Bone marrow (tissue), 2 donors: ENCODE results near the gene AURKB.
"Not testable (repeated sequence)": the region's sequence is repeated elsewhere in the genome, so short reads cannot be mapped to it uniquely, and the experiment has no call there.

Experiments used
- DNase-seq, 2 donors: peaks; one replicate each; lab custom pipeline; 2025; lab: John Stamatoyannopoulos, UW

Gene AURKB

DNA sequence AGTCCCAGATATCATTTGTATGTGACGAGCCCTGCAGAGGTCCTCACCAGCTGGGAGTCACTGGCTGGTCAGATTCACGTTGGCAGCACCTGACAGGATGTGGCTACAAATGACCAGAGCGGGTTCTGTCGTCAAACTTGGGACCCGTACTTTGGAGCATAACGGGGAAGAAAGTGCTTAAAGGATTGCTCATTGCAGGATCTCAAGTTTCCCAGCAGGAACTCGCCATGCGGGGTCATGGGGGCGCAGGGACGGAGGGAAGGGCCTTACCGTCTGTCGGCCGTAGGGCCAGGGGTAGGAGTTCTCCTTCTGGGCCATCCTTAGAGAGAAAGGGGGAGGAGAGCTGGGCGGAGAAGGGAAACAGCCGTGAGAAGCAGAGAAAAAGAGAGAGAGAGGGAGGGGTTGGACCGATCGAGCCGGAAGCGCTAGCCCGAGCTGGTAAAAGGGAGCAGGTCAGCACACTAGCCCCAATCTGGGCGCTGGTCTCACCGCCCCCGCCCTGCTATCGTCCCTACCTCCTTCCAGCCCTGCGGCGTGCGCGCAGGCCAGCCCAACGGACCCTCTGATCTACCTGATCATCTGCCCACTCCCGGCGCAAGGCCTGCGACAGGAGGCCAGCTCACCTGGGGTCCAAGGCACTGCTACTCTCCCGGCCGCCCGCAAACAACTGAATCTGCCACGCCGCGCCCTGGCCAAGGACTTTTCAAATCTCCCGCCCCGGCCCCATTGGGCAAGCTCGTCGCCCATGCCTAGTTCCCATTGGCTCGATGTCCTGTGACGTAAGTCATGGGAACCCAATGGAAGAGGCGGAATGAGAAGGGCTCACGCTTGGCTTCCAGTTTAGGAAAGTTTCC is at the start of gene AURKB:
Gene AURKB (minus strand): TSS at position 669 of the 854 bp plus-strand sequence. CDS start 351 bp downstream, at position 318.
- peak; percentile 73 to 81 for DNase-seq

DNA sequence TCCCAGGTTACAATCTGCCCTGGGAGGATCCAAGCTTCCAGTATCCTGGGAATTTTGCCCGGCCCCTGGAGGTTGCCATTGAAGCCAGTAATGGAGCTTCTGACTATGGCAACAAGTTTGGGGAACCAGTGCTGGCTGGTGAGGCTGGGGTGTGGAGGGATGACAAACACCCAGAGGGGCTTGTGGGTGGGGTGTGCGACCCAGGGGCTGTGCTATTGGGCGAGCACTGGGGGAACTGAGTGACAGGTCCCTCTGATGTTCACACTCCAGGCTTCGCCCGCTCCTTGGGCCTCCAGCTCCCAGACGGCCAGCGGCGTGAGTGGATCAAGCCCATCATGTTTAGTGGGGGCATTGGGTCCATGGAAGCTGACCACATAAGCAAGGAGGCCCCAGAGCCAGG is 47.4 kb upstream of the AURKB start:
- no peak for DNase-seq

DNA sequence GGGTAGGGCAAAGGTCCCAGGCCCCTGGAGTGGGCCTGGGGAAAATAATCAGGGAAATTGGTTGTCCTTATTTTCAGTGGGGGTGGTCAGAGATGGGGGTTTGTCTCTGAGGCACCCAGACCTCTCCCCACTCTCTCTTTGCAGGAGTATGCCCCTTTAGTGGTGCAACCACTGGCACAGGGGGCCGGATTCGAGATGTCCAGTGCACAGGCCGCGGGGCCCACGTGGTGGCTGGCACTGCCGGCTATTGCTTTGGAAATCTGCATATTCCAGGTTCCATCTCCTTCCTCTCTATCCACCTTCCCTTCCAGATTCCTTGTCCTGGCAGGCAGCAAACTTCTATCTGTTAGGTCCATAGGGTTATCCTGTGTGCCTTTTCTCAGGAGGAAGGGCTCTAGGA is 46.3 kb upstream of the AURKB start:
- DNase-seq = no peak

DNA sequence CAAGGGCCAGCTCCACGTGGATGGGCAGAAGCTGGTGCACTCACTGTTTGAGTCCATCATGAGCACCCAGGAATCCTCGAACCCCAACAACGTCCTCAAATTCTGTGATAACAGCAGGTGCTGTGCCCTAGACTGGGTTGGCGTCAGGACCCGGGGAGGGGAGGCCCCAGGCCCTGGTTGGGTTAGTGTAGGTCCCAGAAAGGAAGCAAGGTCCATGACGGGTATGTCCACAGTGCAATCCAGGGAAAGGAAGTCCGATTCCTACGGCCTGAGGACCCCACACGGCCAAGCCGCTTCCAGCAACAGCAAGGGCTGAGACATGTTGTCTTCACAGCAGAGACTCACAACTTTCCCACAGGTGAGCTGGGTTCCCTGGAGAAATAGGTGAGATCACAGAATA is 45.9 kb upstream of the AURKB start:
- no peak for DNase-seq

- no peak for DNase-seq
These were observed 45.1 kb upstream of the AURKB start for GRCh38 chr17:8255499-8255898.

DNA sequence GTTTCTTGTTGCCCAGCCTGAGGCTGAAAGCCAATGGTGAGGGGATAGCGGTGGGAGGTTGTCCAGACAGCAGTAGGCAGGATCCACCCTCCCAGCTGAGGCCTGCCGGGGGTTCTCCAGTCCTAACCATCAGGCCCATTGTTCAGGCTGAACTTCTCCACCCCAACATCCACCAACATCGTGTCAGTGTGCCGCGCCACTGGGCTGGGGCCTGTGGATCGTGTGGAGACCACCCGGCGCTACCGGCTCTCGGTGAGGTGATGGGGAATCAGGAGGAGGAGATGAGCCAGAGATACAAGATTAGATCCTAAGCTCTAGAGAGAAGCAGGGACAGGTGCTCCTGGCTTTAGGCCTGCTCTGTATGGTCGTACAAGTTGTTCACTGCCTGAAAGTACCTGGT is 44.5 kb upstream of the AURKB start:
- no peak for DNase-seq

GRCh38 chr17:8253801-8254200 is 43.4 kb upstream of the AURKB start:
- no peak for DNase-seq

GRCh38 chr17:8251411-8251810 is 41.0 kb upstream of the AURKB start:
- DNase-seq = not testable (repeated sequence)

- no peak for DNase-seq
These were observed 39.5 kb upstream of the AURKB start for GRCh38 chr17:8249621-8250500.

- peak; percentile 80 to 83 for DNase-seq
These were observed 38.6 kb upstream of the AURKB start, which contains the start of gene PFAS for GRCh38 chr17:8248751-8249607. PFAS (plus strand) TSS chr17:8249289; CDS start chr17:8253938, 4,649 bp downstream.

- DNase-seq = no peak
These were observed 34.4 kb upstream of the AURKB start for GRCh38 chr17:8244768-8245167.

GRCh38 chr17:8243827-8244226 is 33.5 kb upstream of the AURKB start:
- no peak for DNase-seq

DNA sequence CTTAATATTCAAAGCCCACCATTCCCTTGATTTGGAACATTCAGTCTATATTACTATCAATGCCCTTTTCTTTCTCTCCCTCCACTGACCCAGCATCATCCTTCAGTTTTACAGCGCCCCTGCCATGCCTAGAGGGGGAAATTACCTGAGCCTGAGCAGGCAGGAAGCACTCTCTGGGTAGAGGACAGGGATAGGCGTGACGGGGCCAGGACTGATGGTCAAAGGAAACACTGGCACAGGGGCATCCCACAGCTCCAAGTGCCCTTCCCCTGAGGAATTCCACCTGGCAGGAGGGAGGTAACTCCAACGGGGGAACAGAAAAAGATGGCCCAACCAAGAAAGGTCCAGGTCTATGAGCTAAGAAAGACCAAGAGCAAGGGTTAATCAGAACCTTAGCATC is 27.5 kb upstream of the AURKB start:
- DNase-seq = no peak

GRCh38 chr17:8237175-8237574 is 26.8 kb upstream of the AURKB start:
- no peak for DNase-seq

DNA sequence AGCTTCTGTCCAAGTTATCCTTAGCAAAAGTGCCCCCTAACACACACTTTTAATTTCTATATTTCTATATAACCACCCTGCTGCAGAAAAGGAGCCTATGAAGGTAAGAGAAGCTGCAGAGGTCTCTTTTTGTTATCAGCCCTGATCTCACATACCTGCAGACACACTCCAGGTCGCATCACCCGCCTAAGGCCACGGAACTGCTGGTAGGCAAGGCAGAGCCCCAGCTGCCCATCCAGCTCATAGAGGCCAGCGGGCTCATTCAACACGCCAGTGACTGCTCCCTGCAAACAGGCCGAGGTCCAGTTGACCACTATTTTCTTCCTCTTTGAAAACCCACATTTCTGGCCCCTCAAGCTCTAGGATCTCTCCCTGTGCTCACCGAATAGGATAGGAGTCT is 25.3 kb upstream of the AURKB start:
- DNase-seq = no peak

DNA sequence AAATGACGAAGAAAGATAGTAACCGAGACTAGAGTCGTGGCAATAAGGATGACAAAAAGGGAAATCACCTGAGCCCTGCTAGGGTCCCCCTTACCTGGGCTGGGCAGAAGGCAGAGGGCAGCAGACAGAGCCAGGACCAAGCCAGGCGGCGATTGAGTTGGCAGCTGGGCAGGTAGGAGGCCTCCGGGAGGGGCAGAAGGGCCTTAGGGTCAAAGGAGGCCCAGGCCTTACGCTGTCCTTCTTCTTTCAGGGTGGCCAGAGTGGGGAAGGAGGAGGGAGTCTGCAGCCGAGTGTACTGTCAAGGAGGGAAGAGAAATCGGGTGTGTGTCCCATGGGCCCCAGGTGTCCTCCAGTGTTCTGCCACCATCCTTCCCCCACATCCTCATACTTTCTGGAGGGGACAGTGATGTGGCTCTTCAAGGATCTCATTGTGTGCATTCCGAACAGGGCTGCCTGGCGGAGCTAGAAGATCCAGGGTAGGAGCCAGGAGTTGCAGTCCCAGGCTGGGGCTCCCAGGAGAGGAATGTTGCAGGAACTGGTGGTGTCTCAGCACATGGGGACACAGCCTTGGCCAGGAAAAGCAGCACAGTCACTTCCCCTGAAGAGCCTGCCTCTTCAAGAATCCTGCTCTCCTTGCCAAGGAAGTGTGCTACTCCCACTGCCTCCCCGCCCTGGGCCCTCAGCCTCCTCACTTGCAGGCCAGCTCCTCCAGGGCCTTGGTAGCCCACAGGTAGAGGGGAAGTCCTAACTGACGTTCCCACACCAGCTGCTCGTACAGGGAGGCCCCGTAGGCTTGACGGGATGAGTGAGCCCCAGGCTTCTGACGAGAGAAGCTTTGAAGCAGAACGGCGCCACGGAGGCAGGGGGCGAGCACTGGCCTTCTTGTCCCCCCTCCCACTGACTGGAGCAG is 24.2 kb upstream of the AURKB start:
- DNase-seq = no peak

- DNase-seq = no peak
These were observed 21.3 kb upstream of the AURKB start for GRCh38 chr17:8231701-8232100.

DNA sequence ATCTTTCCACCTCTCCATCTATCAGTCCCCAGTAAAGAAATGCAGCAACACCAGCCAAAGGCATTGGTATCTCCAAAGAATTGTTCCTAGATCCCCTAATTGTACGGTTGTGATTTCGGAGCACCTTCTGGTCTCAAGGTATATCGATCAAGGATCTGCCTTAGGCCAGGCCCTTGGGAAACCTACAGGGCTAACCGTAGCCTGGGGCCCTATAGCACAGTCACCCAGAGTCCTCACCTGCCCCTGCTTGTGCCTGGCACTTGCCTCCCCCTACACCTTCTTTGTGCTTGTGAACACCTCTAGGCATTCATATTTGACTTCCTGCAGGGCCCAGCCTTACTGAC is 16.8 kb upstream of the AURKB start:
- DNase-seq = no peak

DNA sequence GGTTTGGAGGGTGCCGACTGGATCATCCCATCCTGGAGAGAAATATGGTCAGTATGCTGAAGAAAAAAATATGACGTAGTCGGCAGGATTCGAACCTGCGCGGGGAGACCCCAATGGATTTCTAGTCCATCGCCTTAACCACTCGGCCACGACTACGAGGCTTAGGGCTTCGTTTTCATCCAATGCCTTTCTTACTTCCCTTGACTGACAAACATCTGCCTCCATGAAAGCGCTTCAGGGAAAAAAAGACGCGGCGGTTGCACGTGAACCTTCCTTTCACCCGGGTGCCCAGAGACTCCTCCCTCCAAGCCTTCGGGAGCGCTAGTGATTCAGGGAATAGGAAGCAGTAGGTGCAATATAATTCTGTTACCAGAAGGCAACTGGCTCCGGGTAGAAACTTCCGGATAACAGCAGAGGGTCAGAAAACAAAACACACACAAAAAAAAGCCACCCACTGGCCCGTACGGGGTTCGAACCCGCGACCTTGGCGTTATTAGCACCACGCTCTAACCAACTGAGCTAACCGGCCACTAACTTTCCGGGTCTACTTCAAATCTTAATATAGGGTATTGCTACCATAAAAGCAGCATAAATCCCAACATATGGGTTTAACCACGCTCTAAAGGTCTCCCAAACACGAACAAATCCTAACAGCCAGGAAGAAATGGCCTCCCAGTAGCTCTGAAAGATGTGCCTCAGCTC is 16.3 kb upstream of the AURKB start:
- peak in 1 of 2 donors; percentile 51 for DNase-seq

GRCh38 chr17:8225813-8226535 is 15.6 kb upstream of the AURKB start:
- no peak for DNase-seq
